H1 (cell line): ENCODE measurements around the gene POU3F2. TPM values are rescaled to one million over a fixed set of nuclear protein-coding genes. Genes with fewer than 3 reads are reported as not detected.

Experiments used
- JUND ChIP-seq: IDR thresholded peaks from 2 replicates; pipeline ENCODE4 v1.6.1; 2011; ENCODE audit warnings: mild to moderate bottlenecking, improper control_type of control experiment, low read length
- KDM5A ChIP-seq: fragments of 200-600 bp; IDR thresholded peaks from 2 replicates; pipeline ENCODE4 v1.7.1; 2012; ENCODE audit warnings: mild to moderate bottlenecking, low read length, inconsistent platforms, mixed read lengths
- RAD21 ChIP-seq, 2 experiments: IDR thresholded peaks in 1 of 2; conservative IDR thresholded peaks in 1 of 2; 2 replicates each; pipeline ENCODE4 v1.6.1; 2011; ENCODE audit warnings: low read depth in 2 of 2, low read length in 2 of 2, improper control_type of control experiment in 1 of 2, inconsistent platforms in 1 of 2, mild to moderate bottlenecking in 1 of 2, moderate library complexity in 1 of 2
- SIN3A ChIP-seq, 2 experiments: IDR thresholded peaks in 1 of 2; conservative IDR thresholded peaks in 1 of 2; 2 replicates each; pipeline ENCODE4 v1.6.1; 2011 to 2012; ENCODE audit warnings: low read length in 2 of 2, improper control_type of control experiment in 1 of 2, low read depth in 1 of 2, mild to moderate bottlenecking in 1 of 2
- SP2 ChIP-seq: IDR thresholded peaks from 2 replicates; pipeline ENCODE4 v1.6.1; 2012; ENCODE audit warnings: mild to moderate bottlenecking, low read length, inconsistent platforms
- TEAD4 ChIP-seq: IDR thresholded peaks from 2 replicates; pipeline ENCODE4 v1.6.1; 2012; ENCODE audit warnings: low read depth, low read length, inconsistent platforms, mixed read lengths
- polyA plus RNA-seq, 7 experiments: library from polyadenylated mRNA; depleted of rRNA in 3 of 7; stranded (reverse) in 5 of 7; unstranded in 2 of 7; fragments of >200 nt in 5 of 7; fragments of 200-250 nt in 2 of 7; gene quantifications; 1 replicate in 5 of 7; 2 replicates in 1 of 7; 4 replicates in 1 of 7; pipeline versions ENCODE4 v1.2.1 to v1.2.3, GENCODE V29; 2011 to 2013; ENCODE audit warnings: missing spikeins in 2 of 7, mixed read lengths in 2 of 7
- total RNA-seq: library from RNA; stranded (reverse); fragmentation: NEBNext Ultra II Directional; extraction: Animal tissue kit (Norgen Biotek cat#: 25700); gene quantifications from 2 replicates; pipeline ENCODE4 v1.2.1, GENCODE V29; 2021
- TF ChIP-seq, protein P1 (sequence below), 3 experiments: IDR thresholded peaks; 1 replicate in 2 of 3; 2 replicates in 1 of 3; pipeline versions ENCODE4 v1.5.1 to v1.6.1; 2011; ENCODE audit warnings: low read length in 3 of 3, mild to moderate bottlenecking in 3 of 3, inconsistent platforms in 2 of 3, low read depth in 1 of 3, moderate library complexity in 1 of 3; ENCODE audit not compliant: insufficient read depth in 1 of 3; ENCODE audit errors: control extremely low read depth in 1 of 3
- TF ChIP-seq, protein P2 (sequence below): IDR thresholded peaks from 2 replicates; pipeline ENCODE4 v1.6.1; 2012; ENCODE audit warnings: inconsistent platforms

Gene POU3F2
- total and polyA plus RNA-seq, 2 of the 8 experiments (the other 6 are each of a cell fraction or from before 2014, with no cell fraction given) = 0.09 to 0.35 TPM

DNA sequence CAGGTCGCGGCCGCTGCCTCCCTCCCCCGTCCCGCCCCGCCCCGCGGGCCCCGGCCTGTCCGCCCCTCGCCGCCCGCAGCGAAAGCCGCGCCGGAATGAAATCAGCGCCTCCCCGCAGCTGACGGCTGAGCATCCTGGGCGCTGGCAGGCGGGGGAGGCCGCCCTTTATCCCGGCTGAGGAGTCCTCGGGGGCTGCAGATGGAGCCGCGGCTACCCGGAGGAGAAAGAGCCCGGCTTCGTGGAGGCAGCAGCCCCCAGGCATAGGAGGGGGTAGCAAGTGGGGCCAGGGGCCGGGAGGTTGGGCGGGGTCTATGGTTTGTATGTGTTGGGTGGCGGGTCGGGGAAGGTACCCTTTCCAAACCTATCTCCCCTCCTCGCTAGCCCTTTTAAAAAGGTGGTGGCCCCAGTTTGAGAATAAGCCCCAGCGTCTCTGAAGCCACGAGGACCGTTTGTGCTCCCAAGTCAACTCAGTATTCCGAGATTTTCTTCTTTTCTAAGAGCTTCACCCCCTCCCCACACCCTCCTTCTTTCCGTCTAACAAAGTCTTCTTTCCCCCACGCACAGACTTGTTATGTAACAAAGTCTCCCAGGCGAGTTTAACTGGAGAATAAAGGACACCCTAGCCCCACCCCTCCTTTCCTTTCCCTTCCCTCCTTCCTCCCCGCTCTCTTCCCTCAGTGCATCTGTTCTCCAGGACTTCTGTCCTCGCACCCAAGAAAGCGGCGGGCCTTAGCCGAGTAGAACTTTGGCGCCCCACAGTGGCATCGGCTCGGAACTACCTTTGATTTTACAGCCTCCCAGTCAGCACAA lies 11.0 kb downstream of the POU3F2 start (continued):
- TF ChIP-seq TEAD4 (no peak), SIN3A (conservative IDR thresholded peaks at IDR 0.05 in 1 of 2, IDR thresholded peaks at IDR 0.05 in 1 of 2; ENCODE audit: low read depth in 1 of 2, low read length in 2 of 2) (no peak), KDM5A (no peak), JUND (no peak), RAD21 (IDR thresholded peaks at IDR 0.05 in 1 of 2, conservative IDR thresholded peaks at IDR 0.05 in 1 of 2; ENCODE audit: low read depth in 2 of 2, low read length in 2 of 2) (peak; percentile 97 to 98), SP2 (no peak)
- TF ChIP-seq, protein P1, sequence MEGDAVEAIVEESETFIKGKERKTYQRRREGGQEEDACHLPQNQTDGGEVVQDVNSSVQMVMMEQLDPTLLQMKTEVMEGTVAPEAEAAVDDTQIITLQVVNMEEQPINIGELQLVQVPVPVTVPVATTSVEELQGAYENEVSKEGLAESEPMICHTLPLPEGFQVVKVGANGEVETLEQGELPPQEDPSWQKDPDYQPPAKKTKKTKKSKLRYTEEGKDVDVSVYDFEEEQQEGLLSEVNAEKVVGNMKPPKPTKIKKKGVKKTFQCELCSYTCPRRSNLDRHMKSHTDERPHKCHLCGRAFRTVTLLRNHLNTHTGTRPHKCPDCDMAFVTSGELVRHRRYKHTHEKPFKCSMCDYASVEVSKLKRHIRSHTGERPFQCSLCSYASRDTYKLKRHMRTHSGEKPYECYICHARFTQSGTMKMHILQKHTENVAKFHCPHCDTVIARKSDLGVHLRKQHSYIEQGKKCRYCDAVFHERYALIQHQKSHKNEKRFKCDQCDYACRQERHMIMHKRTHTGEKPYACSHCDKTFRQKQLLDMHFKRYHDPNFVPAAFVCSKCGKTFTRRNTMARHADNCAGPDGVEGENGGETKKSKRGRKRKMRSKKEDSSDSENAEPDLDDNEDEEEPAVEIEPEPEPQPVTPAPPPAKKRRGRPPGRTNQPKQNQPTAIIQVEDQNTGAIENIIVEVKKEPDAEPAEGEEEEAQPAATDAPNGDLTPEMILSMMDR (IDR thresholded peaks at IDR 0.05; ENCODE audit: control extremely low read depth in 1 of 3, insufficient read depth in 1 of 3, low read depth in 1 of 3, low read length in 3 of 3) = peak; percentile 82 to 93 (median 83)
- TF ChIP-seq, protein P2, sequence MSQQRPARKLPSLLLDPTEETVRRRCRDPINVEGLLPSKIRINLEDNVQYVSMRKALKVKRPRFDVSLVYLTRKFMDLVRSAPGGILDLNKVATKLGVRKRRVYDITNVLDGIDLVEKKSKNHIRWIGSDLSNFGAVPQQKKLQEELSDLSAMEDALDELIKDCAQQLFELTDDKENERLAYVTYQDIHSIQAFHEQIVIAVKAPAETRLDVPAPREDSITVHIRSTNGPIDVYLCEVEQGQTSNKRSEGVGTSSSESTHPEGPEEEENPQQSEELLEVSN = peak; percentile 66
